Transverse colon (tissue), 4 donors: Measurements from ENCODE around the gene ZNF367. TPM values are rescaled to one million over a fixed set of nuclear protein-coding genes. Genes with fewer than 3 reads are reported as not detected.

Source experiments
- DNase-seq: peaks from one replicate; pipeline ENCODE4 v3.0.0-alpha.2; 2019
- H3K27ac ChIP-seq, 4 donors: fragments of 200-600 bp; sonication (generic); 2 replicates each; pipeline ENCODE4 v1.5.1; 2016 to 2018; ENCODE audit warnings: inconsistent platforms in 4 of 4
- H3K27me3 ChIP-seq: fragments of 200-600 bp; sonication (generic); 2 replicates; pipeline ENCODE4 v1.5.1; 2017; ENCODE audit warnings: inconsistent platforms
- H3K36me3 ChIP-seq, 4 donors: fragments of 200-600 bp; sonication (generic); 2 replicates each; pipeline ENCODE4 v1.5.1; 2017 to 2019; ENCODE audit warnings: inconsistent platforms in 4 of 4
- H3K4me1 ChIP-seq, 4 donors: fragments of 200-600 bp; sonication (generic); 2 replicates each; pipeline ENCODE4 v1.5.1; 2017 to 2020; ENCODE audit warnings: inconsistent platforms in 4 of 4
- H3K4me3 ChIP-seq, 4 donors: fragments of 200-600 bp; sonication (generic); 1 replicate in 1 of 4; 2 replicates in 3 of 4; pipeline versions ENCODE4 v1.5.1 to v1.6.1; 2017 to 2019; ENCODE audit warnings: inconsistent platforms in 4 of 4
- H3K9me3 ChIP-seq, 2 donors: fragments of 200-600 bp; sonication (generic); 2 replicates each; pipeline ENCODE4 v1.5.1; 2017 to 2019; ENCODE audit warnings: inconsistent platforms in 2 of 2
- CTCF ChIP-seq, 5 experiments: fragments of 200-600 bp in 3 of 5; fragments of 450-650 bp in 2 of 5; sonication (generic) in 3 of 5; IDR thresholded peaks; 1 replicate in 2 of 5; 2 replicates in 3 of 5; pipeline ENCODE4 v1.5.1; 2016 to 2017; ENCODE audit warnings: antibody characterized with exemption in 5 of 5, inconsistent platforms in 3 of 5, mild to moderate bottlenecking in 2 of 5, moderate library complexity in 1 of 5
- EP300 ChIP-seq: sonication (generic); formaldehyde crosslinking; IDR thresholded peaks from one replicate; pipeline ENCODE4 v1.6.1; 2017; ENCODE audit warnings: antibody characterized with exemption, low read depth
- POLR2A ChIP-seq: fragments of 450-650 bp; IDR thresholded peaks from one replicate; pipeline ENCODE4 v1.6.1; 2016; ENCODE audit warnings: antibody characterized with exemption, mild to moderate bottlenecking, moderate library complexity
- POLR2AphosphoS5 ChIP-seq, 3 donors: sonication (generic); formaldehyde crosslinking; IDR thresholded peaks; one replicate each; pipeline ENCODE4 v1.6.1; 2016; ENCODE audit warnings: antibody characterized with exemption in 3 of 3
- WGBS, 2 donors: methylation state at CpG; one replicate each; pipeline ENCODE4 v1.1.5; 2018; ENCODE audit warnings: low coverage in 1 of 2; 5-methylcytosine and 5-hydroxymethylcytosine counted together
- in situ Hi-C, 4 donors: fragments of 200-750 bp; cut with MboI; loops; one replicate each; pipeline versions ENCODE4 v1.15.0 to v1.15.1; 2017; ENCODE audit warnings: low sequenced_read_pairs in 3 of 4, low pct_ligation_motif_present in 1 of 4, low pct_unique_long_range_greater_than_20kb in 1 of 4
- intact Hi-C: fragments of 100-400 bp; cut with DNase I; formaldehyde crosslinking; loops from one replicate; pipeline ENCODE4 v1.15.1; 2023; ENCODE audit warnings: low total_unique reads
- total RNA-seq, 4 donors: library from RNA; depleted of rRNA; stranded (reverse); fragments of >200 nt; gene quantifications; one replicate each; pipeline ENCODE4 v1.1.0, GENCODE V29; 2016

ZNF367 gene
- total RNA-seq, 4 donors from 2014 or later = 1.2 to 2.1 (median 1.4) TPM; not detected in 1

DNA sequence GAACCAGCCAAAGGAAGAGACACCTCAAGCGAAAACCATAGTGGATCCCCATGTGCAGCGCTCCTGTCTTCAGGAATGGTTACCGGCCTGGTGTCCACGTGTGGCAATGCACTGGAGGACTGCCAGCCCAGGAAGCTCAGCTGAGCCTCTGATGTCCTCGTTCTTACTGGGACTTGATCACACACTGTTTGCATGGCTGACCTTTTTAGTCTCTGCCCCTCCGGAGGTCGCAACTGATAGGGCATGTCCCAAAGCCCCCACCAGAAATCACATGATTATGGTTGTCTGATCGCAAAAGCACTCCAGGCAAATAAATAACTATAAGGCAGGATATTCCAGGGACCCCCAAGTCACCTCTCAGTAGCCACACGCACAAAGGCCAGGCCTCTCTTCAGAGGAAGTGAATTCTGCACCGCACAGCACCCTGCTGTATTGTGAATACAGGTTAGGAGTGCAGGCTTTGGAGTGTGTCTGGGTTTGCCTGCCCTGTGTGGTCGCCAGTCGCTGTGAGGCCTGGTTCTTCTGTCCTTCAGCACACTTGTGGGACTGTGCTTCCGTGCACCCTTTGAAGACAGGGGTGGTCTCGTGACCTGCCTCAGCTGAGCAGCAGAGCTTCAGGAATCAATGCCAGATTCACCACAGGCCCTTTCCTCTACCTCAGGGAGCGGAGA is 18.4 kb upstream of the ZNF367 start:
- Histone ChIP-seq H3K9me3 (no peaks in the 10 kb centered on the region), H3K36me3 (no peaks in the 10 kb centered on the region), H3K27me3 (no peaks in the 10 kb centered on the region), H3K27ac (no peak overlapping the region), H3K4me3 (no peak overlapping the region), H3K4me1 (no peaks in the 10 kb centered on the region)
- 85 to 100% methylated on average over 1 to 15 of the region's 15 CpGs for WGBS, 2 donors
- TF ChIP-seq POLR2AphosphoS5 (IDR thresholded peaks at IDR 0.05) (no peak), POLR2A (no peak), EP300 (no peak), CTCF (IDR thresholded peaks at IDR 0.05) (no peak)
- no peak for DNase-seq
- intact Hi-C loops = no loop called here
- in situ Hi-C loops = loop anchor here in 1 of 4 donors (10.0 kb wide), 1 partner anchor 112 kb away; no protein-coding TSS in a partner anchor

DNA sequence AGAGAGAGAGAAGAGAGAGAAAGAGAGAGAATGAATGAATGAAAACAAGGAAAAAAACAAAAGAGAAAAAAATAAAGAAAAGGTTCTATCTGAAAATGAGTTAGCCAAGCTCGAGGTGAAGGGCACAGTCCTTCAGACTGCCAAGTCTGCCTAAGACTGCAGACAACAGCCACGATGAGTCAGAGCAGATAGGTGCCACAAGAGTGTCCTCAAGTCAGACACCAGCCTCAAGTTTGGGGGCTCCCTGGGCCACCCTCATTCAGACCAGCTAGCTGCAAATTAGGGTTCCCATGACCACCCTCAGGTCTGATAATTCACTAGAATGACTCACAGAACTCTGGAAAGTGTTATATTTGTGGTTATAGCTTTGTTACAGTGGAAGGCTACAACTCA is 17.9 kb upstream of the ZNF367 start:
- Histone ChIP-seq H3K4me3 (no peak overlapping the region), H3K4me1 (no peaks in the 10 kb centered on the region), H3K36me3 (no peaks in the 10 kb centered on the region), H3K9me3 (no peaks in the 10 kb centered on the region), H3K27ac (no peak overlapping the region), H3K27me3 (no peaks in the 10 kb centered on the region)
- no peak for TF ChIP-seq POLR2AphosphoS5 (IDR thresholded peaks at IDR 0.05)
- no peak for TF ChIP-seq POLR2A
- TF ChIP-seq EP300 = no peak
- no peak for TF ChIP-seq CTCF (IDR thresholded peaks at IDR 0.05)
- WGBS, 2 donors = 84% methylated on average over 2 of the region's 2 CpGs; no CpG with 5 or more reads in 1 of the 2 donors
- DNase-seq = no peak
- intact Hi-C loops (no loop called here), in situ Hi-C loops (loop anchor here in 1 of 4 donors (10.0 kb wide), 1 partner anchor 111 kb away; no protein-coding TSS in a partner anchor)

GRCh38 chr9:96435345-96435744 is 17.2 kb upstream of the ZNF367 start:
- Histone ChIP-seq H3K9me3 (no peaks in the 10 kb centered on the region), H3K4me1 (no peaks in the 10 kb centered on the region), H3K27me3 (no peaks in the 10 kb centered on the region), H3K4me3 (no peak overlapping the region), H3K36me3 (no peaks in the 10 kb centered on the region), H3K27ac (no peak overlapping the region)
- intact Hi-C loops (no loop called here), in situ Hi-C loops (loop anchor here in 1 of 4 donors (10.0 kb wide), 1 partner anchor 111 kb away; no protein-coding TSS in a partner anchor)
- no peak for DNase-seq
- WGBS, 2 donors = 90 to 92% methylated on average over 1 to 4 of the region's 4 CpGs
- TF ChIP-seq CTCF (IDR thresholded peaks at IDR 0.05) (no peak), POLR2AphosphoS5 (IDR thresholded peaks at IDR 0.05) (no peak), EP300 (no peak), POLR2A (no peak)

DNA sequence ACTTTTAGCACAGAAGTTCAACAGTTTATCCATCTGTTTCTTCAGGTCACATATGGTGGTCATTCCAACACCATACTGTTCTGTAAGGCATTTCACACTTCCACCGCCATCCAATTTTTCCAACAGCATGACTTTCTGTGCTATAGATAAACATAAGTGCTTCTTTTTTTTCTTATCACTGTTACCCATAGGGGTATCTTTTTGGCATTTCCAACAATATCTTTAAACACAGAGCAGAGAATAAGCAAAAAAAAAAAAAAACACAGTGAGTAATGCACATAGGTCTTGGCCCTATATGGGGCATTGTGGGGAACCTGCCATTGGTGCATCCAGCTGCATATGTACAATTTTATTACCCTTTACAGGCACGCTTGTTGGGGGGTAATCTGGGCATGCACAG is 12.2 kb upstream of the ZNF367 start:
- Histone ChIP-seq H3K27ac (no peak overlapping the region), H3K27me3 (no peaks in the 10 kb centered on the region), H3K4me3 (no peak overlapping the region), H3K9me3 (no peaks in the 10 kb centered on the region), H3K36me3 (no peaks in the 10 kb centered on the region), H3K4me1 (no peaks in the 10 kb centered on the region)
- intact Hi-C loops = no loop called here
- TF ChIP-seq POLR2A (no peak), CTCF (IDR thresholded peaks at IDR 0.05) (no peak), EP300 (no peak), POLR2AphosphoS5 (IDR thresholded peaks at IDR 0.05) (no peak)
- WGBS, 2 donors = 68 to 84% methylated on average over 2 of the region's 2 CpGs
- no peak for DNase-seq
- in situ Hi-C loops = loop anchor here in 1 of 4 donors (10.0 kb wide), 1 partner anchor 106 kb away; no protein-coding TSS in a partner anchor
